Measurements from ENCODE around the gene GRIP2.

The GRIP2 gene

DNA sequence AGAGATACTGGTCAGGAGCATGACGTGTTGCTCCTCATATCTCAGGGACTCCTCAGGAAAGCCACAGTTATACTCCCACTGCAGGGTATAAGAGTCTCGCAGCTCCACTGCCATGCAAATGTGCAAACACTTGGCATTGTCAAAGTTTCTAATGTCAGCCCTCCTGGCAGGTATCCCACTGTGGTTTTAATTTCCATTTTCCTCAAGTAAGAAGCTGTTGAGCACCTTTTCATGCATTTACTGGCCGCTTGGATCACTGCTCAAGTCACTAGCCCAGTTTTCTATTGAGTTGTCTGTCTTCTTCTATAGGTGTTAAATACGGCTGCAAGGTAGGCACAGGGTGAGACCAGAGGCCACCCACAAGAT is 41.9 kb upstream of the GRIP2 start:
- H3K27me3 ChIP-seq (replicated peaks): peaks cover 2% of the 10 kb centered on the region
- no peaks in the 10 kb centered on the region for H3K36me3 ChIP-seq (replicated peaks)
- no peak for DNase-seq
- no peak overlapping the region for H3K4me3 ChIP-seq (ENCODE audit: low read depth, low read length)
- in situ Hi-C loops (cut with HindIII; ENCODE audit: low pct_ligation_motif_present, low sequenced_read_pairs): no loop called here
- no peak overlapping the region for H3K27ac ChIP-seq
- TF ChIP-seq, protein P1, sequence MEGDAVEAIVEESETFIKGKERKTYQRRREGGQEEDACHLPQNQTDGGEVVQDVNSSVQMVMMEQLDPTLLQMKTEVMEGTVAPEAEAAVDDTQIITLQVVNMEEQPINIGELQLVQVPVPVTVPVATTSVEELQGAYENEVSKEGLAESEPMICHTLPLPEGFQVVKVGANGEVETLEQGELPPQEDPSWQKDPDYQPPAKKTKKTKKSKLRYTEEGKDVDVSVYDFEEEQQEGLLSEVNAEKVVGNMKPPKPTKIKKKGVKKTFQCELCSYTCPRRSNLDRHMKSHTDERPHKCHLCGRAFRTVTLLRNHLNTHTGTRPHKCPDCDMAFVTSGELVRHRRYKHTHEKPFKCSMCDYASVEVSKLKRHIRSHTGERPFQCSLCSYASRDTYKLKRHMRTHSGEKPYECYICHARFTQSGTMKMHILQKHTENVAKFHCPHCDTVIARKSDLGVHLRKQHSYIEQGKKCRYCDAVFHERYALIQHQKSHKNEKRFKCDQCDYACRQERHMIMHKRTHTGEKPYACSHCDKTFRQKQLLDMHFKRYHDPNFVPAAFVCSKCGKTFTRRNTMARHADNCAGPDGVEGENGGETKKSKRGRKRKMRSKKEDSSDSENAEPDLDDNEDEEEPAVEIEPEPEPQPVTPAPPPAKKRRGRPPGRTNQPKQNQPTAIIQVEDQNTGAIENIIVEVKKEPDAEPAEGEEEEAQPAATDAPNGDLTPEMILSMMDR (IDR thresholded peaks at IDR 0.05; ENCODE audit: low read depth, low read length, missing control alignments): no peak

DNA sequence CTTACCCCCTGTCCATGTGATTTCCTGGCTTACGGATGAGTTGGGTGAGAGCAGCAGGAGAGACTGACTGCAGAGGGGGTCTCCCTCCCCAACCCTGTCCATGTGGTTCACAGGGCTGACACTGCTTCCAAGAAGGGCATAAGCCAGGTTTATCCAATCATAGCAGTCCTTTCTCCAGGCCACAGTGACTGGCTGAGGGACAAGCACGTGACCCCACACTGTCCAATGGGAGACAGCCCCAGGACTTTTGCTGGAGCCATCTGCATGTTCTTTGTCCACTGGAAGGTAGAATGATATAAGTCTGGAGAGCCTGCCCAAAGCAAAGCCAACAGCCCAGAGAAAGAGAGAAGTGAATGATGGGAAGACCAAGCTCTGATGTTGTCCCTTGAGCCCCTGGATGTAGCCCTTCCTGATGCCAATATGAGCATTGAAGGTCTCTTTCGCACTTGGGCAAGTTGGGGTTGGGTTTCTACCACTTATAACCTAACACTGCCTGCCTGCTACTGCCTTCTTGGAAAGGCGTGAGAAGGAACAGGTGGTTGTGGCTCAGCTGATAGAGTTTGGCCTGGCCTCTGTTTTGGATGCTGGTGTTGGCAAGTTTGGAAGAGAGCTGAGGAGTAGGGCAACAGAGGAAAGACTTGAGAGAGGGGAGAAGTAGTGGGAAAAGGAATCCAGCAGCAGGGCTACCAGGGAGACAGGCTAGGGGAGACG is 41.3 kb upstream of the GRIP2 start:
- in situ Hi-C loops (cut with HindIII; ENCODE audit: low pct_ligation_motif_present, low sequenced_read_pairs): no loop called here
- no peaks in the 10 kb centered on the region for H3K36me3 ChIP-seq (replicated peaks)
- peaks cover 2% of the 10 kb centered on the region for H3K27me3 ChIP-seq (replicated peaks)
- no peak for DNase-seq
- H3K27ac ChIP-seq: no peak overlapping the region
- TF ChIP-seq, protein P1 (IDR thresholded peaks at IDR 0.05; ENCODE audit: low read depth, low read length, missing control alignments): no peak
- no peak overlapping the region for H3K4me3 ChIP-seq (ENCODE audit: low read depth, low read length)

DNA sequence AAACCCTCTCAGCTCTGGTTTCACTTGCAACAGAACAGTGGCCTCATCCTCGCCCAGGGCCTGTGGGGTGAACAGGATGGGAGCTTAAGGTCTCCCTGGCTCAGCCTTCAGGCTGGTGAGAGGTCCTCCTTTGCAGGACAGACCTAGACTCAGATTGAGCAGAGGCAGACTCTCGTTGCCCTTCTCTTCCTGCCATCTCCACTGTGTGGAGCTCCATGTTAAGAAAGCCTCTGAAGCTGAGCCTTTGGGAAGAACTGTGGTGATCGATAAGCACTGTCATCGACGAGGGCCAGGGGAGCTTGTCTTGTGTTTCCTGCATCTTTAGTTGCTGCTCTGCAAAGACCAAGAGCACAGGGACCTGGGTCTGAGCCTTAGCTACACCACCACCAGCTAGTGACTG is 37.8 kb upstream of the GRIP2 start:
- Histone ChIP-seq H3K27ac (no peak overlapping the region), H3K36me3 (replicated peaks) (no peaks in the 10 kb centered on the region), H3K4me3 (ENCODE audit: low read depth, low read length) (no peak overlapping the region), H3K27me3 (replicated peaks) (no peaks in the 10 kb centered on the region)
- DNase-seq: no peak
- in situ Hi-C loops (cut with HindIII; ENCODE audit: low pct_ligation_motif_present, low sequenced_read_pairs): no loop called here
- TF ChIP-seq, protein P1 (IDR thresholded peaks at IDR 0.05; ENCODE audit: low read depth, low read length, missing control alignments): no peak

DNA sequence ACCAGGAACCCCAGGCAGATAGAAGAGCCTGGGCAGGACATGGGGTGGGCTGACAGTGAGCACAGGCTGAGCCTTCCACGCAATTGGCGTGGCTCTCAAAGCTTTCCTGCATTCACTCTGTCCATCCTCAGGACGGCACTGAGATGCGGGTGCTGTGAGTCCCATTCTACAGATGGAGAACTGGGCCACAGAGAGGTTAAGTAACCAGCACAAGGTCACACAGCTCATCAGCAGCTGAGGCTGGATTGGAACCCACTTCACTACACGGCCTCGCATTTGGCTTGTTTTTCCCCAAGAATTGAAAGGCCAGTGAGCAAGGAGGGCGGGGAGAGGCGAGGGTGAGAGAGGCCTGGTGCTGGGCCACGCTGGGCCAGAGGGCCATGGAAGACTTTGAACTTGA is 36.0 kb upstream of the GRIP2 start:
- Histone ChIP-seq H3K36me3 (replicated peaks) (no peaks in the 10 kb centered on the region), H3K4me3 (ENCODE audit: low read depth, low read length) (no peak overlapping the region), H3K27me3 (replicated peaks) (no peaks in the 10 kb centered on the region), H3K27ac (no peak overlapping the region)
- in situ Hi-C loops (cut with HindIII; ENCODE audit: low pct_ligation_motif_present, low sequenced_read_pairs): no loop called here
- TF ChIP-seq, protein P1 (IDR thresholded peaks at IDR 0.05; ENCODE audit: low read depth, low read length, missing control alignments): no peak
- DNase-seq: no peak

DNA sequence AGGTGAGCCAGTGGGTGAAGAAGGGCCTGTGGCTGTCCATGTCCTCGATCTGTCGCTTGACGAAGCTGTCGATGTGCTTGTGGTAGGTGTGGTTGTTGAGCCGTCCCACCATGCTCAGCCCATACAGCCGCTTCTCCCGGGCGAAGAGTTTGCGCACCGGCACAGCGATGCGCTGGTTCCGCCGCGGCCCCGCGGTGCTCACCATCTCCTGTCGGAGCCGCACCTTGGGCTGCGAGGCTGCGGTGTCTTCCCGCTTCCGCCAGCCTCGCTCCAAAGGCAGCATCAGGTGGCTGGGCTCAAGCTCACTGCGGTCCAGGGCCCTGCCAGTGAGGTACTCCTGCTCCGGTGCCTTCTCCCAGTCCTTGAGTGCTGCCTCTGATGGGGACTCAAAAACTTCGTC is 34.0 kb upstream of the GRIP2 start:
- H3K27me3 ChIP-seq (replicated peaks): peaks cover 4% of the 10 kb centered on the region
- TF ChIP-seq, protein P1 (IDR thresholded peaks at IDR 0.05; ENCODE audit: low read depth, low read length, missing control alignments): no peak
- H3K36me3 ChIP-seq (replicated peaks): no peaks in the 10 kb centered on the region
- in situ Hi-C loops (cut with HindIII; ENCODE audit: low pct_ligation_motif_present, low sequenced_read_pairs): no loop called here
- H3K4me3 ChIP-seq (ENCODE audit: low read depth, low read length): no peak overlapping the region
- no peak overlapping the region for H3K27ac ChIP-seq
- no peak for DNase-seq

DNA sequence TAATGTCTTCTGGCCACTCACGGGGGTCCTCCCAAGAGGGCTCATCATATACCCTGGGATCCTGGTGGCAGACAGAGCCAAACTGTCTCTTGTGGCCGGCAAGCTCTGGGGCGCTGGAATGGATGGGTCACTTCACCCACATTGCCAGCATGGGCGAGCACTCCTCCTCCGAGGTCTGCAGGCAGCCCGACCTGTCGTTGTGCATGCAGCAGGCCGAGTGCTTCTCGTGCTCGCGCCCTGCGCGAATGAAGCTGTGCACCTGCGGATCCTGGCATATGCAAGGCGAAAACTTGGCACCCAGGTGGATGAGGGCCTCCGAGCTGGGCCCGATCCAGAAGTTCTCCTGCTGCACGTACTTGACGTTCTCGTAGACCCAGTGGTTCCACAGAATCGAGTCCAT is 33.6 kb upstream of the GRIP2 start:
- Histone ChIP-seq H3K36me3 (replicated peaks) (no peaks in the 10 kb centered on the region), H3K27me3 (replicated peaks) (peaks cover 5% of the 10 kb centered on the region), H3K4me3 (ENCODE audit: low read depth, low read length) (no peak overlapping the region), H3K27ac (no peak overlapping the region)
- in situ Hi-C loops (cut with HindIII; ENCODE audit: low pct_ligation_motif_present, low sequenced_read_pairs): no loop called here
- TF ChIP-seq, protein P1 (IDR thresholded peaks at IDR 0.05; ENCODE audit: low read depth, low read length, missing control alignments): no peak
- DNase-seq: no peak
